Peyer's patch (tissue), 4 donors: ENCODE measurements around the gene SYNJ2BP.

ENCODE experiments used
- CTCF ChIP-seq, 6 experiments: fragments of 450-650 bp in 4 of 6; fragments of 200-600 bp in 2 of 6; sonication (generic) in 1 of 6; IDR thresholded peaks; one replicate each; pipeline ENCODE4 v1.5.1; 2017 to 2019; ENCODE audit warnings: antibody characterized with exemption in 6 of 6, mild to moderate bottlenecking in 3 of 6, moderate library complexity in 1 of 6
- POLR2A ChIP-seq, 2 donors: fragments of 450-650 bp; IDR thresholded peaks; one replicate each; pipeline ENCODE4 v1.5.1; 2017; ENCODE audit warnings: antibody characterized with exemption in 2 of 2, mild to moderate bottlenecking in 2 of 2, moderate library complexity in 2 of 2

- TF ChIP-seq CTCF (IDR thresholded peaks at IDR 0.05) = no peak
- no peak for TF ChIP-seq POLR2A (IDR thresholded peaks at IDR 0.05)
Measured at GRCh38 chr14:70394674-70395306, 22.1 kb downstream of the SYNJ2BP start.
